NCI-H748 treated with DMSO at 0.1 percent for 48 hours (cell line): ENCODE results near the gene GRIA4.
"Not testable (repeated sequence)": the region's sequence is repeated elsewhere in the genome, so short reads cannot be mapped to it uniquely, and the experiment has no call there.

ENCODE experiments used
- DNase-seq: peaks from one replicate; lab custom pipeline; 2025; lab: John Stamatoyannopoulos, UW

GRIA4 gene

GRCh38 chr11:105860105-105860504, 250.2 kb downstream of the GRIA4 start:
- DNase-seq, result no peak

- peak; percentile 66 for DNase-seq
Observed at GRCh38 chr11:105861225-105861624, 251.4 kb downstream of the GRIA4 start.

- DNase-seq, result peak; percentile 45
Observed at GRCh38 chr11:105862736-105863367, 253.0 kb downstream of the GRIA4 start.

- no peak for DNase-seq
Observed at GRCh38 chr11:105863523-105863922, 253.7 kb downstream of the GRIA4 start.

- no peak for DNase-seq
Observed at GRCh38 chr11:105867742-105868141, 257.9 kb downstream of the GRIA4 start.

- DNase-seq, result no peak
Observed at GRCh38 chr11:105868762-105869285, 259.0 kb downstream of the GRIA4 start.

- DNase-seq, result no peak
Observed at GRCh38 chr11:105870516-105871113, 260.7 kb downstream of the GRIA4 start.

- DNase-seq, result no peak
Observed at GRCh38 chr11:105878510-105878909, 268.6 kb downstream of the GRIA4 start.

- not testable (repeated sequence) for DNase-seq
Observed at GRCh38 chr11:105878927-105879326, 269.1 kb downstream of the GRIA4 start.

- no peak for DNase-seq
Observed at GRCh38 chr11:105881027-105881426, 271.2 kb downstream of the GRIA4 start.

GRCh38 chr11:105884436-105884835, 274.6 kb downstream of the GRIA4 start:
- no peak for DNase-seq

GRCh38 chr11:105891685-105892084, 281.8 kb downstream of the GRIA4 start:
- DNase-seq, result no peak

GRCh38 chr11:105897161-105897560, 287.3 kb downstream of the GRIA4 start:
- no peak for DNase-seq

GRCh38 chr11:105899772-105900171, 289.9 kb downstream of the GRIA4 start:
- no peak for DNase-seq

- DNase-seq, result no peak
Observed at GRCh38 chr11:105900515-105901035, 290.7 kb downstream of the GRIA4 start.

GRCh38 chr11:105903113-105903512, 293.2 kb downstream of the GRIA4 start:
- DNase-seq, result no peak

GRCh38 chr11:105906517-105906916, 296.6 kb downstream of the GRIA4 start:
- no peak for DNase-seq

- DNase-seq, result no peak
Observed at GRCh38 chr11:105907319-105907718, 297.4 kb downstream of the GRIA4 start.

- DNase-seq, result no peak
Observed at GRCh38 chr11:105910095-105910715, 300.3 kb downstream of the GRIA4 start.

GRCh38 chr11:105911454-105911853, 301.6 kb downstream of the GRIA4 start:
- DNase-seq, result no peak

- no peak for DNase-seq
Observed at GRCh38 chr11:105912666-105913065, 302.8 kb downstream of the GRIA4 start.

- DNase-seq, result peak; percentile 8
Observed at GRCh38 chr11:105915021-105915420, 305.1 kb downstream of the GRIA4 start.

GRCh38 chr11:105918039-105918438, 308.2 kb downstream of the GRIA4 start:
- no peak for DNase-seq
